HepG2 (cell line): ENCODE measurements around the gene E2F1. TPM values are rescaled to one million over a fixed set of nuclear protein-coding genes. Genes with fewer than 3 reads are reported as not detected.

Source experiments
- BHLHE40 ChIP-seq: IDR thresholded peaks from 2 replicates; pipeline ENCODE4 v1.6.1; 2011; ENCODE audit warnings: low read length, improper control_type of control experiment
- BRD4 ChIP-seq: sonication (generic); formaldehyde crosslinking; IDR thresholded peaks from 2 replicates; pipeline ENCODE4 v1.4.0; 2020; ENCODE audit warnings: missing genetic modification reagents
- FOSL2 ChIP-seq: sonication (generic); formaldehyde crosslinking; IDR thresholded peaks from 2 replicates; pipeline ENCODE4 v1.4.0; 2020; ENCODE audit warnings: missing genetic modification reagents
- FOXJ3 ChIP-seq: sonication (generic); formaldehyde crosslinking; IDR thresholded peaks from 2 replicates; pipeline ENCODE4 v1.4.0; 2020; ENCODE audit warnings: missing genetic modification reagents, mild to moderate bottlenecking, borderline replicate concordance
- JARID2 ChIP-seq: sonication (generic); formaldehyde crosslinking; IDR thresholded peaks from 2 replicates; pipeline ENCODE4 v1.8.1; 2023; ENCODE audit warnings: missing genetic modification reagents, inconsistent platforms; ENCODE audit not compliant: insufficient replicate concordance
- MED1 ChIP-seq: sonication (generic); formaldehyde crosslinking; IDR thresholded peaks from 2 replicates; pipeline ENCODE4 v1.4.0; 2020; ENCODE audit warnings: missing genetic modification reagents
- MXD4 ChIP-seq: IDR thresholded peaks from 2 replicates; pipeline ENCODE4 v1.6.1; 2016; ENCODE audit warnings: mild to moderate bottlenecking, missing biosample characterization, missing genetic modification reagents
- NFE2 ChIP-seq: sonication (generic); formaldehyde crosslinking; IDR thresholded peaks from 2 replicates; pipeline ENCODE4 v1.4.0; 2020; ENCODE audit warnings: missing genetic modification reagents
- NKX3-1 ChIP-seq: sonication (generic); formaldehyde crosslinking; IDR thresholded peaks from 2 replicates; pipeline ENCODE4 v1.5.0; 2020; ENCODE audit warnings: missing genetic modification reagents
- STAG1 ChIP-seq: sonication (generic); formaldehyde crosslinking; IDR thresholded peaks from 2 replicates; pipeline ENCODE4 v1.4.0; 2020; ENCODE audit warnings: missing genetic modification reagents
- SYNCRIP ChIP-seq: fragments of 200-400 bp; formaldehyde crosslinking; IDR thresholded peaks from 2 replicates; pipeline ENCODE4 v1.6.1; 2018; ENCODE audit warnings: mild to moderate bottlenecking, low read depth, low read length; ENCODE audit not compliant: insufficient read depth
- TMF1 ChIP-seq: sonication (generic); formaldehyde crosslinking; IDR thresholded peaks from 2 replicates; pipeline ENCODE4 v1.8.1; 2022; ENCODE audit warnings: low read depth, missing genetic modification reagents
- ZFY ChIP-seq: sonication (generic); formaldehyde crosslinking; IDR thresholded peaks from 2 replicates; pipeline ENCODE4 v1.4.0; 2020; ENCODE audit warnings: missing genetic modification reagents
- ZNF296 ChIP-seq: sonication (generic); formaldehyde crosslinking; conservative IDR thresholded peaks from 2 replicates; pipeline ENCODE4 v1.5.0; 2020; ENCODE audit warnings: mild to moderate bottlenecking, missing genetic modification reagents
- ZNF343 ChIP-seq: sonication (generic); formaldehyde crosslinking; IDR thresholded peaks from 2 replicates; pipeline ENCODE4 v1.4.0; 2020; ENCODE audit warnings: mild to moderate bottlenecking, missing genetic modification reagents
- ZNF570 ChIP-seq: sonication (generic); formaldehyde crosslinking; IDR thresholded peaks from 2 replicates; pipeline ENCODE4 v1.4.0; 2020; ENCODE audit warnings: mild to moderate bottlenecking, missing genetic modification reagents, borderline replicate concordance
- ZNF589 ChIP-seq: sonication (generic); formaldehyde crosslinking; conservative IDR thresholded peaks from 2 replicates; pipeline ENCODE4 v1.8.0; 2022; ENCODE audit warnings: mild to moderate bottlenecking, moderate library complexity, missing genetic modification reagents
- ZNF614 ChIP-seq: IDR thresholded peaks from 2 replicates; pipeline ENCODE4 v1.6.1; 2018; ENCODE audit warnings: missing biosample characterization, missing genetic modification reagents, inconsistent platforms, borderline replicate concordance
- ZNF839 ChIP-seq: sonication (generic); formaldehyde crosslinking; IDR thresholded peaks from 2 replicates; pipeline ENCODE4 v1.4.0; 2020; ENCODE audit warnings: missing genetic modification reagents, mild to moderate bottlenecking, borderline replicate concordance
- ZNF879 ChIP-seq: sonication (generic); formaldehyde crosslinking; IDR thresholded peaks from 2 replicates; pipeline ENCODE4 v1.8.1; 2023; ENCODE audit warnings: missing genetic modification reagents
- polyA plus RNA-seq, 8 experiments: library from polyadenylated mRNA; depleted of rRNA in 3 of 8; stranded (reverse) in 7 of 8; unstranded in 1 of 8; fragments of >200 nt; fragmentation: Illumina TruSeq in 4 of 8; extraction: Trizol in 4 of 8; gene quantifications; 2 replicates each; pipeline versions ENCODE4 v1.2.1 to v1.2.3, GENCODE V29; 2011 to 2016; ENCODE audit warnings: low read depth in 4 of 8, missing spikeins in 1 of 8, mixed read lengths in 1 of 8; ENCODE audit not compliant: insufficient read depth in 1 of 8
- total RNA-seq, 5 experiments: library from RNA; depleted of rRNA; stranded (reverse); fragments of >200 nt; fragmentation: Illumina TruSeq; extraction: Trizol; gene quantifications; 2 replicates each; pipeline ENCODE4 v1.2.3, GENCODE V29; 2016; ENCODE audit warnings: low read depth in 1 of 5
- TF ChIP-seq, protein P1 (sequence below): sonication (generic); formaldehyde crosslinking; IDR thresholded peaks from 2 replicates; pipeline ENCODE4 v1.4.0; 2020; ENCODE audit warnings: mild to moderate bottlenecking, missing genetic modification reagents, borderline replicate concordance
- TF ChIP-seq, protein P2 (sequence below): sonication (generic); formaldehyde crosslinking; IDR thresholded peaks from 2 replicates; pipeline ENCODE4 v1.5.0; 2020; ENCODE audit warnings: missing genetic modification reagents

The E2F1 gene
- total and polyA plus RNA-seq, 2 of the 13 experiments (the other 11 are each of a cell fraction or from before 2014, with no cell fraction given) = 25.5 to 39.4 TPM

DNA sequence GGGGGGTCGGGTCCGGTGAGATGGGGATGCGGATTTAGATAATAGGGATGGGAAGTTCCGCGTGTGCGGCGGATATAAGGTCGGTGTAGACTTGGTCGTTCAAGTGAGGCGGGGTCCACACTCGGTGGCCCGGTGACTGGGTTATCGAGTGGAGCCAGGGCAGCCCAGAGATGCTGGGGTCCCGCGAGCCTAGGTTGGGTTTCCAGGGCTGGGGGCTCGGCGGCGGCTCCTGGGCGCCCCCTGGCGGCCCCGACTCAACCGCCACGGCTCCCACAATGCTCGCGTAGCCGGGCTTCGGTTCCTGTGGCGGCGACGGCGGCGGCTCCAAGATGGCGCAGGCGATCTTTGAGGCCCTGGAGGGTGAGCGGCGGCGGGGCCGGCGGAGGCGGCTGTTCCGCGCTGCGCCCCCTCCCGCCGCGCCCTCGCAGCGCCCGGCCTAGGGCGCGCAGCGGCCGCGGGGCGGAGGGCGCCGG lies 45.5 kb upstream of the E2F1 start, which contains the start of gene ZNF341 (continued):
- TF ChIP-seq, protein P1, sequence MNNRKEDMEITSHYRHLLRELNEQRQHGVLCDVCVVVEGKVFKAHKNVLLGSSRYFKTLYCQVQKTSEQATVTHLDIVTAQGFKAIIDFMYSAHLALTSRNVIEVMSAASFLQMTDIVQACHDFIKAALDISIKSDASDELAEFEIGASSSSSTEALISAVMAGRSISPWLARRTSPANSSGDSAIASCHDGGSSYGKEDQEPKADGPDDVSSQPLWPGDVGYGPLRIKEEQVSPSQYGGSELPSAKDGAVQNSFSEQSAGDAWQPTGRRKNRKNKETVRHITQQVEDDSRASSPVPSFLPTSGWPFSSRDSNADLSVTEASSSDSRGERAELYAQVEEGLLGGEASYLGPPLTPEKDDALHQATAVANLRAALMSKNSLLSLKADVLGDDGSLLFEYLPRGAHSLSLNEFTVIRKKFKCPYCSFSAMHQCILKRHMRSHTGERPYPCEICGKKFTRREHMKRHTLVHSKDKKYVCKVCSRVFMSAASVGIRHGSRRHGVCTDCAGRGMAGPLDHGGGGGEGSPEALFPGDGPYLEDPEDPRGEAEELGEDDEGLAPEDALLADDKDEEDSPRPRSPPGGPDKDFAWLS (CRISPR knock-in tag) = no peak
- TF ChIP-seq, protein P2, sequence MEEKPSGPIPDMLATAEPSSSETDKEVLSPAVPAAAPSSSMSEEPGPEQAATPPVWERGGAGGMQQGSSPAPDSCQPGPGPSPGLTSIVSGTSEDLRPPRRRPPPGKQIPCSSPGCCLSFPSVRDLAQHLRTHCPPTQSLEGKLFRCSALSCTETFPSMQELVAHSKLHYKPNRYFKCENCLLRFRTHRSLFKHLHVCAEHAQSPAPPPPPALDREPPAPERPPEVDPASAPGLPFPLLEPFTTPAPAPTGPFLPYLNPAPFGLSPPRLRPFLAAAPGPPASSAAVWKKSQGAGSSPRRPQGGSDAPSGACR (CRISPR knock-in tag) = no peak; the same call in 1 of the 2 replicates
- TF ChIP-seq STAG1 (CRISPR knock-in tag) (peak; percentile 89), SYNCRIP (no peak), MED1 (CRISPR knock-in tag) (peak; percentile 82), ZFY (no peak), ZNF570 (no peak), FOXJ3 (CRISPR knock-in tag) (peak; percentile 56; the same call in 1 of the 2 replicates), ZNF879 (CRISPR knock-in tag) (no peak), ZNF839 (CRISPR knock-in tag) (0 out of 2 replicates have a peak, but pooled peaks have one; percentile 7), JARID2 (peak; percentile 32), TMF1 (CRISPR knock-in tag) (no peak), MXD4 (CRISPR knock-in tag) (no peak), BHLHE40 (no peak), NFE2 (CRISPR knock-in tag) (no peak), NKX3-1 (CRISPR knock-in tag) (no peak), ZNF589 (CRISPR knock-in tag) (0 out of 2 replicates have a peak, but pooled peaks have one; percentile 3), ZNF614 (CRISPR knock-in tag) (0 out of 2 replicates have a peak, but pooled peaks have one; percentile 60), ZNF343 (CRISPR knock-in tag) (no peak), BRD4 (CRISPR knock-in tag) (no peak), ZNF296 (0 out of 2 replicates have a peak, but pooled peaks have one; percentile 77), FOSL2 (CRISPR knock-in tag) (peak; percentile 34)
